Stimulated activated CD8-positive, alpha-beta memory T cell treated with anti-CD3 and anti-CD28 coated beads, Interleukin-7, amount 100 ng/mL, for 1 hour (primary cell): ENCODE data around the gene ARHGAP6.

Source experiments
- DNase-seq, 2 donors: peaks; one replicate each; pipeline ENCODE4 v3.0.0-alpha.2; 2020; ENCODE audit warnings: low read depth in 2 of 2

The ARHGAP6 gene

DNA sequence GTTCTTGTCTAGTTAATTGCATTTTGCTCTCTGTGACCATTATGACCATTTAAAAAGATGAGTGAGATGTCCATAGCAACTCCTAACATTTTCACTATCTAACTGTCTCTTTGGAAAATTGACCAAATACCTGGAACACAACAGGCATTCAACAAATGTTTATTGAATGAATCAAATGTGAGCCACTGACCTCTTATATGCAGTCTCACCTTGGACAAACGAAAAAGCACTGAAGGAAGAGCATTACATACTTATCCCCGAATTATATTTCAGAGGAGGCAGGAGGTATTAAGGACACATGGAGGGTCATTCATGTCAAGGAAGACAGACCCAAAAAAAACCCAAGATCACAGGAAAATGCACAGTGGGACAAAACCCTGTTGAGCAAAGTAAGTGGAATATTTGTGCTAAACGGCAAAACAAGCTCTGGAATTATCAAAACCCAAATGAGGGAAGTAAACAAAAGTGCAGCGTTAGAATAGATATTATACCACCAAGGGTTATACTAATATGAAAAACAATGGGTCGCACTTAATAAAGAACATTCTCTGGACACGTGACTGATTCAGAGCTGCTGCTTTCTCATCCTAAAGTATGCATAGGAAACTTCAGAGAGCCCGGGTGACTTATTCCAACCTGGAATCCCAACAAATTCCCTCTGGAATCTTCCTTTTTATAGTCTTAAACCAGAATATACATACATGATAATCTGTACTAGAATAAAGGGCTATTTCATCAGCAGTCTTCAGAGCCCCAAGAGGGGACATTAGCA is 240.6 kb downstream of the ARHGAP6 start:
- DNase-seq, result no peak

DNA sequence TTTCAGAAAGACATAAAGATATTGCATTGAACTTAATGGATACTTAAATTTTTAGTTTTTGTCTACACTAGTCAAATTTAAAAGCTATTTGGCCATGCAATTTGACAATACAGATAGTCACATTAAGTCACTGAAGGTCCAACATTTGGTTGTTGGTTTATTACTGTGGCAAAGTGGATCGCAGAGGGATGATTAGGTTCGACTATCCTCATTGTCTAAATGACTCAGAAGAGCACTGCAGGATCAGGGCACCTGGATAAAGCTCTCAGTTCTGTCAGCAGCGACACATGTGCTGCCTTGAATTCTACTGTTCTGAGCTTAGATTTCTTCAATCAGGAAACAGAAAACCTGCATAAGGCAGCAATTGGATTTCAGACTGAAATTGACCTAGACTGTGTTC is 241.8 kb downstream of the ARHGAP6 start:
- DNase-seq, result no peak

DNA sequence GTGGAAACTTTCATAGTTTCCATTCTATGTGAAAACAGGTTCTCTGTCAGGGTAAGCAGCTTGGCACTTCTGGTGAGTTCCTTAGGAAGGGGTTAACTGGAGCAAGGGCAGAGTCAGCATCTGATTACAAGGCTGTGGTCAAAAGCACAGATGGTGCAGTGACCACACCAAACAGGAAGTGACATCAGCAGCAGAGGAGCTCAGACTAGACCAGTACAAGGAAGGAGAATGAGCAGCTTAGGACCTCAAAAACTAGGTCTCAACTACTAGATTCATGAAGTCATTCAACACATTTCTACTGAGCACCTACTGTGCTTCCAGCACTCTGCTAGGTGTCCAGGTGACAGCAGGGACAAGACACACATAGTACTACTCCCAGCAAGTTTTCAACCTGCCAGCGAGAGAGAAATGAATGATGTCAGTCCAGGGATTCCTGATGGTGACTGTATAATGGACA is 242.3 kb downstream of the ARHGAP6 start:
- DNase-seq, result no peak

DNA sequence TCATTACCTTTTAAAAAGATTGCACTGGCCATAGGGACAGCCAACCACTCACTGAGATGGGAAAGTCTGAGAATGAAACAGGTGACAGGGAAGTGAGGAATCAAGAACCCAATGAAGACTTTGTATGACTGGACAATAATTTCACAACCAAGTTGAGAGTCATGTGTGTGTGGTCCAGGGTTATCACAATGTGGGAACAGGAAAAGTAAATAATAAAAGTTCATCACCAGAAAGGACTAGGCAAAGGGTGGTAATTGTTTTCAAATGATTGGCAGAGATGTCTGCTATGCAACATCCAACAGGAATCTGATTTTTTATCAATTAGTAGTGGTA is 243.2 kb downstream of the ARHGAP6 start:
- DNase-seq, result no peak

DNA sequence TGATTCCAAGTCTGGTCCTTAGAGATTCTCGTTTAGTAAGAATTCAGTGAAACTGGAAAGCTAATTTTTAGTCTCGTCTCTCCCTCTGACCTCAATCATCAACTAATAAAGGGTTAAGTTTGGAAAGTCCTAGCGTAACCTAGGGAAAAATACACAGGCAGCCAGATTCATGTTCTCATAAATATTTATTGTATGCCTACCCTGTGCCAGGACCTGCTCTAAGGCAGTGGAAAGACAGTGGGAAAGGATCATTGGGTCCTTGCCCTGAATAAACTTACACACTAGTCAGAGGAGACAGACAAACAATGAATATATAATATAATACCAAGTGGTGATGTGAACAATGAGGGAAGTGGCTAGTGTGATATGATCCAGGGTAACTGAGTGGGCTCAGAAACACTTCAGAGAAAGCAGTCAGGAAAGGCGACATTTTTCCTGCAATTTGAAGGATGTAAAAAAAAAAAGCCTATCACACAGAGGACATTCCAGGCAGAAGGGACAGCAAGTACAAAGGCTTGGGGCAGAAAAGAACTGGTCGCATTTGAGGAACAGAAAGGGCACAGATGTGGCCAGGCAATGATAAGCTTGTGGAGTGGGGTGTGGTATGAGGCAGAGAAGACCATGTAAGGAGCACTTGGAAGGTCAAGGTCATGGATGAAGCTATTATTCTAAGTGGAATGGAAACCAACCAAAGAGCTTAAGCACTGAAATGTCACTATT is 243.8 kb downstream of the ARHGAP6 start:
- DNase-seq, result no peak

DNA sequence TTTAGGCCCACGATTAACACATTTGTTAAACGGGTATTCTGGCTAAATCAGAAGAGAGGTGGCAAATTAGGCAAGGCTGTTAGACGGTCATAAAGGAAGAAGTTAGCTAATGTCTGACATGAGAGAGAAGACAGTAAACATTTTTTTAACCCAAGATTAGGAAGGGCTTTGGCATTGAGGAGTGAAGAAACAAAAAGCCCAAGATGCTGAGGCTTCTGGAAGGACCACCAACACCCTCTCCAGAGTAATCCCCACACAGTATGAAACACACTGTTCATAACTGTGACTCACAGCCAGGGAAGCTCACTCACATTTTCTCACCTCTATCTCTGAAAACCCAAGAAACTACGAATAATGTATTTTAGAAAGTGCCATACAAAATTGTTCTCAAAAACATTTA is 244.9 kb downstream of the ARHGAP6 start:
- no peak for DNase-seq

DNA sequence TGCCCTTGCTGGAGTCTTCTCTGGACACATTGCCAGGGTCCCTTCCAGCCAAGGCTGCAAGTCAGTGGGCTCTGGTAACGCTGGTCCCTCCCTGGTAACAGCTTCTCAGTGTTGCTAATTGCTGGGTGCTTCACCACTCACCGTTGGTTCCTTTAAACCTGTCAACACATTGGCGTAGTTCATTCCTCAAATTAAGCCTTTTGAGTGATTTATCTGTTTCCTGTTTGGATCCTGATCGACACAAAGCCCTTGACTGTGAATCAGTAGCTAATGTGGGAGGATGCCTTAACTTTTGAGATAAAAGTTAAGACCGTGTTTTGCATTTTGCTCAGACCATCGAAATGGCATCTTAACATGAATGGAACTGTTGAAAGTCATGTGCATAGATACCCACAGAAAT is 246.6 kb downstream of the ARHGAP6 start:
- DNase-seq, result no peak

DNA sequence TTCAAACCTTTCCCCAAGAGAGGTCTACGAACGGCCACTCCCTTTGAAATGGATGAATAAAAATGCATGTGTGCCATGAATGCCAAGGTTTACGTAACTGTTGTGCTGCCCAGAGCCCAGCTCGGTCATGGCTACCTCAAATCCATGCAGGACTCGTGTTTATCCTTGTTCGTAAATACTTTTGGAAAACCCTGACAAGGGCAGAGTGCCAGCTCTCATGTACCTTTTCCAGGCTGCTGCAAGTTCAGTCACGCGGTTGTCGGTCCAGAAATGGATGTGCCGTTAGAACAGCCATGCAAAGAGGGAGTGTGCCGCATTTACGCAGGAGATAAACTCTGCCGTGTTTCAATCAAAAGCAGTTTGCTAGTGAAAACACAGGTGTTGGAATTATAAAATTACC is 249.1 kb downstream of the ARHGAP6 start:
- no peak for DNase-seq

DNA sequence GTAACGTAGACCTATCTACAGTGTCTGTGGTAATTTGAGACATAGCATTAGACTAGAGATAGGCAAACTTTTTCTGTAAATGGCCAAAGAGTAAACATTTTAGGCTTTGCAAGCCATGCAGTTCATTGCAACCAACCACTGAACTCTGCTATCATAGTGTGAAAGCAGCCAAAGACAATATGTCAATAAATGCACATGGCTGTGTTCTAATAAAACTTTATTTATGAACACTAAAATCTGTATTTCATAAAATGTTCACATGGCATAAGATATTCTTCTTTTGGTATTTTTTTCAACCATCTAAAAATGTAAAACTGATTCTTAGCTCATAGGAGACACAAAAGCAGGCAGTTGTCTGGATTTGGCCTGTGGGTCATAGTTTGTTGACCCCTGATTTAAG is 251.6 kb downstream of the ARHGAP6 start:
- no peak for DNase-seq

DNA sequence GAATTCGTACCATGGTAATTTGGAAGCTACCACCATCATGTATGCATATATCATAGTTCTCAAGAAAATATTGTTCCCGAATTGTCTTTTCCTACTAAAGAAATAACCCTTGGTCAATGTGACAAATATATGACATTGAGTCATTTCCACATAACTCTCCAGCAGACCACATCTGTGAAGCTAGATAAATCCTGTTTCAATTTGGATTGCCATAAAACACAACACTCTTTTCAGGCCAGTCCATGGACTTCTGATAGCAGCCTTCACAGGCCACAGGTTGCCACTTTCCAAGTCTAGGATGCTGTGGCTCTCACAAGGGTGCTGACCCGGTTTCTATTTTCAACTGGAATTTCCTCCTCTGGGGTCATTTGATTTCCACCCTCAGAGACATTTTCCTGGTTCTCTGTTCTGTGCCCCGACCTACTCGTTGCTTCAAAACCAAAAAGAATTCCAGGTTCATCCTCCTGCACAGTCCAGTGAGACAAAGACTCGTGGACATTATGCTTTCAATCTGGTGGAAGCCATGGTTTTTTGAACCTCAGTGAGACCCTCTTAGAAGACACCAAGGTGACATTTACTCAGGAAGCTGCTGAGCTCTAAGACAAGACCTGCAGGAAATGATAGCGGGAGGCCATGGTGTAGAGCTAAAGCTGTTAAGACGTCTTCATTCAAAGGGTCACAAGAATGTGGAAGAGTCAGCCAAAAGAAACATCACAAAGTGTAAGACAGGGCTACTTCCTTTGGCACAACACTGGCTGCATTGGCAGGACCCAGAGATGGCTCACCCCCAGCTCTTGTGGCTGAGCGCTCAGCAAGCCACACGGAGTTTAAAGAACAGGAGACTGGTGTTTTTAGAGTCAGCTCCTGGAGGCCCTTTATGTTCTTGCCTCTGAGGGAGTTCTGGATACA is 252.8 kb downstream of the ARHGAP6 start:
- DNase-seq, result no peak

DNA sequence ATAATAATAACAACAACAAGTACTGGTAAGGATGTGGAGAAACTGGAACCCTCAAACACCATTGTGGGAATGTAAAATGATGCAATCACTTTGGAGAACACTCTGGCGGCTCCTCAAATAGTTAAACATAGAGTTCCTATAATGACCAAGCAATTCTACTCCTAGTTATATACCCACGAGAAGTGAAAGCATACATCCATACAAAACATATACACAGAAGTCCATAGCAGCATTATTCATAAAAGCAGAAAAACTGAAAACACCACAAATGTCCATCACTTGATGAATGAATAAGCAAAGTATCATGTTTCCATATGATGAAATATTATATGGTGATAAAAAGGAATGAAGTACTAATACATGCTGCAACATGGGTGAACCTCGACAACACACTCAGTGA is 255.8 kb downstream of the ARHGAP6 start:
- DNase-seq, result no peak

DNA sequence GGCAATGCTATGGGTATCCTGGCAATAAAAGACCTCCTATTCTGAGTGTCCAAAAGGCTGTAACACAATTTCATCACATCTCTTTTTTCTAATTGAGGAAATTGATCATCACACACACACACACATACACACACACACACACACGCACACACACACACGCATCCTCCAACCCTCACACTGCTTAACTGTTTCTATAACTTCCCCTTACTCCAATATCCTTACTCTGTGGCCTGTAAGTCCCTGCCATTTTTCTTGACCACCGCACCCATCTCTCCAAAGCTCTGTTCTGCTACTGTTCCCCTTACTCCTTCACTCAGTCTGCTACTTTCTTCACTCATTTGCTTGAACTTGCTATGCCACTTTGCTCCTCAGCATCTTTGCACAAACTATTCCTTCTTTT is 256.9 kb downstream of the ARHGAP6 start:
- DNase-seq, result no peak

DNA sequence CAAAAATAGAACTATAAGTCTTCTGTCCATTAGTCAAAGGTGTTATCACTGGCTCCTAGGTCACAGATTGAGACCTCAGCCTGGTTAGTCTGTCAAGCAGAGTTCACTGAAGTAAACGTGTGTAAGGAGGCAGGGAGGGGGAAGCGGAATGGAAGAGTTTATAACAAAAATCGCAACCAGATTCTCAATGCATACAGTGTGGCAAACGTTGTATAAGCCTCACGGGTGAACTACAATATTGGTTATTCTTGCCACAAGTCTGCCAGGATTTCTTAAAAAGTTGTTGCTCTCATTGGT is 257.7 kb downstream of the ARHGAP6 start:
- no peak for DNase-seq

DNA sequence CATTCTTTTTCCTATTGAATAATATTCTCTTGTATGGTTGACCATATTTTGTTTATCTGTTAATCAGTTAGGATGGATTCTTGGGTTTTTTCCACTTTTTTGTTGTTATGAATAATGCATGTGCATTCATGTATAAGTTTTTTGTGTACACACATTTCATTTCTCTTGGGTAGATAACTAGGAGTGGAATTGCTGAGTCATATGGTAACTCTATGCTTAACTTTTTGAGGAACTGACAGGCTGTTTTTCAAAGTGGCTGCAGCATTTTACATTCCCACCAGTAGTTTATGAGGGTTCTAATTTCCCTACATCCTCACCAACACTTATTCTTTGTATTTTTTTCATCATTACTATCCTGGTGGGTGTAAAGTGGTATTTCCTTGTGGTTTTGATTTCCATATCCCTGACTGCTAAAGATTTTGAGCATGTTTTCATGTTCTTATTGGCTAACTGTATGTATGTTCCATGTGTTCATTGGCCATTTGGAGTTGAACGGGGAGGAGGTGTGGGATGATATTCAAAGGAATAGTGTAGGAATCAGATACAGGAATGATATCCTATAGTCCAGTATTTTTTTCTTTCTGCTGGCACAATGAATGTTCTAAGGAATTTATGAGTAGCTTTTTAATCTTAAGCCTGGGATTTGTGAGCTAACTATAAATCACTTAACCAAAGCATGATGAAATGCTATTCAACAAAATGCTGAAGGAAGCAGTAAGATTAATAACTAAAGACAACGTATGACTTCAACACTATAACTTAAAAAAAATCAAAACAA is 258.2 kb downstream of the ARHGAP6 start:
- DNase-seq, result no peak

DNA sequence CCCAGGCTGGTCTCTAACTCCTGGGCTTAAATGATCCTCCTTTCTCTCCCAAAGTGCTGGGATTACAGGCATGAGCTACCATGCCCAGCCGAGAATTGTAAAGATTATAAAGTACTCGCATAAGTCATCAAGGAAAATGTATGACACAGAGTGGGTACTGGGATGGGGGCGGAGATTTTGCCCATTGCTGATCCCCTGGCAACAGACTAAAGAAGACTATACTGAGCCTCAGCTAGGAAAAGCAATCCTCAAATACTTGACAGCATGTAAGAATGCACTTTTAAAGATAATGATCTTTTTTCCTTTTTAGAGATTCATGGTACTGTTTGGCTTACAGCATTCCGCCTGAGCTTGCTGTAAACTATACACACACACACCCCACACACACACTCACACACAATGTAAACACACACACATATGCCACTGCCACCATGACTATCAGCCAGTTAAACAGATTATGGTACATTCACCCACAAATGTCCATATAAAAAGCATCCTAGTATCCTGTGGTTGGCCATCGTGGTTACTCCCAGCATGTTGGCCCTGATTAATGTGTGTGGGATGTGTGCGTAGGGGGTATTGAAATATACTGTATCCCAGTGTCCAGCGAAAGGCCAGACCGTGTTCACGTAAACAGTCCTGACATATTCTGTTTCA is 259.5 kb downstream of the ARHGAP6 start:
- no peak for DNase-seq

DNA sequence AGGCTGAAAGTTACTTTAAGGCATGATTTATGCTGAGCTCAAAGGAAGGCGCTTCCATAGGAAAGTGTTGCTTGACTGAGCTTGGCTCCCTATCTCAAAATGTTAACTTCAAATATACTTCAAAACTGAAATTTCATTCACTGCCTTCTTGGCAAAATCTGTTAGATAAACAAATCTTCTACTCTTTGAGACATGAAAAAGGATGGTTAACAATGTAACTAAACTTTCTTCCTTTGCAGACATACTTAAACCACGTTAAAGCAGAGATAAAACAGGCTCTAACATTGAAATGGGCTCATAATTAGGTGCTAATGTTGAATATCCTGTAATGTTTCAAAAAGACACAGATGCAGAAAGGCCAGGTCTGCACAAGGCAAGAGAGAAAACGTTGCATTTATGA is 262.1 kb downstream of the ARHGAP6 start:
- DNase-seq, result no peak

DNA sequence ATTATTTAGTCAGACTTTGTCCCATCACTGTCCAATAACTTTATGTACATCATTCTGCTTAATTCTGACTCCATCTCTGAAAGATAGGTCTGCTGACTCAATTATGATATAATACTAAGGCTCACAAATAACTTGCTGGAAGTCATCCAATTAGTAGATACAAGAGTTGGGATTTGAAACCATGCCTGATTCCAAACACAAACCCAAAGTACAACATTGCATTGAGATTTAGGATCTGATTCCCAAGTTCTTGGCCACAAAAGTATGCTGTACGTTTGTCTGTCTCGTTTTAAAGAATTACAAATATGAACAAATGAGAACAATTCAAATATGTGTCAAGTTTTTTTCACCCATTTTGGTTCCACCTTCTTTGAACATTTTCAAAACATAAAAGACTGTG is 263.8 kb downstream of the ARHGAP6 start:
- DNase-seq, result no peak

DNA sequence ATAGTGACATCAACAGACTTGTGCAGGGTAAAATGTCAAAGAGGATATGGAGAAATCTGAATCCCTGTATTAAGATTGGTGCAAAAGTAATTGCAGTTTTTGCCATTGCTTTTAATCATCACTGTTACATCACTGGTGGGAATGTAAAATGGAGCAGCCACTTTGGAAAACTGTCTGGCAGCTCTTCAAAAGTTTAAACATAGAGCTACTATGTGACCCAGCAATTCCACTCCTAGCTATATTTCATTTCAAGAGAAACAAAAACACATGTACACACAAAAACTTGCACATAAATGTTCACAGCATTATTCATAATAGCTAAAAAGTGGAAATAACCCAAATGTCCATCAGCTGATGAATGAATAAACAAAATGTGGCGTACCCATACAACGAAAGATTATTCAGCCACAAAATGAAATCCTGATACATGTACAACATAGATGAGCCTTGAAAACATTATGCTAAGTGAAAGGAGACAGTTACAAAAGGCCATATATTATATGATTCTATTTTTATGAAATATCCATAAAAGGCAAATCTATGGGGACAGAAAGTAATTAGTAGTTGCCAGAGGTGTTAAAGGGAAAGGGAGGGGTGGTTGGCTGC is 266.1 kb downstream of the ARHGAP6 start:
- DNase-seq, result no peak

DNA sequence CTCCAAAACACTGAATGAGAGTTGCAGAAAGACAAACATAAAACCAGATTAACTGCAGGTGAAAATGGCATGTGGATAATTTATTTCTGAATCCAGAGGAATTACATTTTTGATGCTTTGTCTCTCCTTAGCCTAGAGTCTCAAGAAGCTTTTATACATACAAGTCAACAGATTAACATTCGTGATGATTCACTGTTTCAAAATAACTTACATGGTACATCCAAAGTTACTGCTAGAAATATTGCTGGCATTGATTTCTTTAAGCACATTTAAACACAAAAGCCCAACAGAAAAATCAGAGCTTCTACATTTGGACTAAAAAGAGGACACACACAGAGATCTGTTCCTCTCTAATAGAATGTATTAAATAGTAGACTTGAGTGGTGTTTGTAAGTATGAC is 266.9 kb downstream of the ARHGAP6 start:
- no peak for DNase-seq

DNA sequence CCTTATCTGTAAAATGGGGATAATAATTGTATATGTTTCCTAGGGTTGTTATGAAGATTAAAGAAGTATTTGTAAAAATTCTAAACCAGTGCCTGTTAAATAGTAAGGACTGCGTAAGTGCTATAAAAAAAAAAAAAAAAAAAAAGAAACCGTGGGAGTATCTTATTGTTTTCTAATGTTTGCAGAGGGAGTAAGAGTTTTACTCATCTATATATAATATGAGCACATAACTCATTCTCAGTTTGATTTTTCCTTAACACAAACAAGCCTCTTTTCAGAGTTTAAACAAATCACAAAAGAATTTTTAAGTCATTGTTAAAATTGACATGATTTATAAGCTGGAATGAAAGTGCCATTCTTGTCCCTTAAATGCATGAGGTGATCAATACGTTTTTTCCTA is 267.6 kb downstream of the ARHGAP6 start:
- no peak for DNase-seq

DNA sequence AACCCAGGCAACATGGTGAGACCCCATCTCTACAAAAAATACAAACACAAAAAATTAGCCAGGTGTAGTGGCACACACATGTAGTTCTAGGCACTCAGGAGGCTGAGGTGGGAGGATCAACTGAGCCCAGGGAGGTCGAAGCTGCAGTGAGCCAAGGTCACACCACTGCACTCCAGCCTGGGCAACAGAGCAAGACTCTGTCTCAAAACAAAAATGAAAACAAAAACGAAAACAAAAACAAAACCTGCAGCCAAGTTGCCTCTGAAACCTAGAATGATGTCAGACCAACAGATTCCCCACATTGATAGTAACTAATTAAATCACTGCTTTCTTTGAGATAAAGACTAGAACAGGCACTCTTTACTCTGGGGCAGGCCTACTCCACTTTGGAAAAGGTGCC is 268.0 kb downstream of the ARHGAP6 start:
- no peak for DNase-seq
